GM23338 (cell line): ENCODE results near the gene DYSF. TPM values are rescaled to one million over a fixed set of nuclear protein-coding genes. Genes with fewer than 3 reads are reported as not detected.

ENCODE experiments used
- ATAC-seq: fragments of 200-7000 bp; cut with Tn5 transposase; 3 replicates; pipeline ENCODE4 v1.9.1; 2020
- DNase-seq: peaks from one replicate; pipeline ENCODE4 v3.0.0-alpha.2; 2015; ENCODE audit warnings: low spot score
- H2AFZ ChIP-seq: fragments of 200-600 bp; sonication (generic); 2 replicates; pipeline ENCODE4 v1.8.0; 2016; ENCODE audit warnings: antibody characterized with exemption, mild to moderate bottlenecking, moderate library complexity
- H3F3A ChIP-seq: fragments of 200-600 bp; sonication (generic); replicated peaks from 2 replicates; pipeline ENCODE4 v1.8.0; 2017; ENCODE audit warnings: antibody characterized with exemption, mixed run types, low read depth
- H3K27ac ChIP-seq: fragments of 200-600 bp; sonication (generic); 2 replicates; pipeline ENCODE4 v1.6.1; 2016; ENCODE audit warnings: low read depth
- H3K27me3 ChIP-seq: fragments of 200-600 bp; sonication (generic); 2 replicates; pipeline ENCODE4 v1.8.0; 2016; ENCODE audit warnings: mild to moderate bottlenecking, mixed run types, moderate library complexity; ENCODE audit not compliant: insufficient read depth
- H3K36me3 ChIP-seq: fragments of 200-600 bp; sonication (generic); 2 replicates; pipeline ENCODE4 v1.8.0; 2016; ENCODE audit warnings: mild to moderate bottlenecking; ENCODE audit not compliant: insufficient read depth
- H3K4me1 ChIP-seq: fragments of 200-600 bp; sonication (generic); 2 replicates; pipeline ENCODE4 v1.8.0; 2016; ENCODE audit warnings: mild to moderate bottlenecking, moderate library complexity; ENCODE audit not compliant: insufficient read depth
- H3K4me2 ChIP-seq: fragments of 200-600 bp; sonication (generic); 2 replicates; pipeline ENCODE4 v1.7.1; 2017; ENCODE audit warnings: mixed run types
- H3K4me3 ChIP-seq: fragments of 200-600 bp; sonication (generic); 2 replicates; pipeline ENCODE4 v1.6.1; 2016; ENCODE audit warnings: mixed run types
- H3K79me2 ChIP-seq: fragments of 200-600 bp; sonication (generic); replicated peaks from 2 replicates; pipeline ENCODE4 v1.8.0; 2017; ENCODE audit warnings: mild to moderate bottlenecking; ENCODE audit not compliant: insufficient read depth
- H3K9me2 ChIP-seq: fragments of 200-600 bp; sonication (generic); 2 replicates; pipeline ENCODE4 v1.8.0; 2017; ENCODE audit not compliant: insufficient read depth
- H4K20me1 ChIP-seq: fragments of 200-600 bp; sonication (generic); replicated peaks from 2 replicates; pipeline ENCODE4 v1.8.0; 2017; ENCODE audit warnings: mild to moderate bottlenecking; ENCODE audit not compliant: insufficient read depth
- H3K27ac Mint-ChIP-seq: 2 replicates; pipeline ENCODE4 v1.8.0; 2020; ENCODE audit warnings: inconsistent platforms, mild to moderate bottlenecking, moderate library complexity, mixed read lengths
- H3K27me3 Mint-ChIP-seq: 3 replicates; pipeline ENCODE4 v1.8.0; 2022; ENCODE audit warnings: low read depth, mild to moderate bottlenecking, moderate library complexity, mixed read lengths, inconsistent platforms; ENCODE audit not compliant: insufficient read depth, poor library complexity
- H3K36me3 Mint-ChIP-seq: 3 replicates; pipeline ENCODE4 v1.8.0; 2021; ENCODE audit warnings: low read depth, mild to moderate bottlenecking, inconsistent platforms, moderate library complexity, mixed read lengths
- H3K4me1 Mint-ChIP-seq: 3 replicates; pipeline ENCODE4 v1.8.0; 2020; ENCODE audit warnings: mild to moderate bottlenecking, inconsistent platforms, mixed read lengths
- H3K4me3 Mint-ChIP-seq: 3 replicates; pipeline ENCODE4 v1.8.0; 2021; ENCODE audit warnings: moderate library complexity, mild to moderate bottlenecking, inconsistent platforms, mixed read lengths
- H3K9me3 Mint-ChIP-seq: 3 replicates; pipeline ENCODE4 v1.8.0; 2020; ENCODE audit warnings: moderate library complexity, mild to moderate bottlenecking, inconsistent platforms, mixed read lengths
- CREB1 ChIP-seq: fragments of 250-450 bp; sonication (Bioruptor Pico); IDR thresholded peaks from 2 replicates; pipeline ENCODE4 v1.5.0; 2020; ENCODE audit warnings: low read depth, mild to moderate bottlenecking, moderate library complexity
- CTCF ChIP-seq, 2 experiments: fragments of 200-600 bp in 1 of 2; sonication (generic) in 1 of 2; conservative IDR thresholded peaks; 2 replicates each; pipeline versions ENCODE4 v1.5.1 to v1.6.1; 2016 to 2017; ENCODE audit warnings: antibody characterized with exemption in 2 of 2, low read depth in 2 of 2, mild to moderate bottlenecking in 2 of 2, moderate library complexity in 1 of 2
- ETS1 ChIP-seq: IDR thresholded peaks from 2 replicates; pipeline ENCODE4 v1.6.1; 2016; ENCODE audit warnings: antibody characterized with exemption
- EZH2 ChIP-seq: fragments of 200-600 bp; sonication (generic); IDR thresholded peaks from one replicate; pipeline ENCODE4 v1.8.0; 2017; ENCODE audit warnings: antibody characterized with exemption, mild to moderate bottlenecking, low read depth; ENCODE audit not compliant: unreplicated experiment
- EZH2phosphoT487 ChIP-seq: fragments of 200-600 bp; sonication (generic); IDR thresholded peaks from one replicate; pipeline ENCODE4 v1.8.1; 2018; ENCODE audit warnings: antibody characterized with exemption; ENCODE audit not compliant: unreplicated experiment
- JUNB ChIP-seq: IDR thresholded peaks from one replicate; pipeline ENCODE4 v1.6.1; 2016; ENCODE audit warnings: antibody characterized with exemption; ENCODE audit not compliant: unreplicated experiment
- NANOG ChIP-seq: IDR thresholded peaks from 2 replicates; pipeline ENCODE4 v1.6.1; 2016; ENCODE audit warnings: antibody characterized with exemption, borderline replicate concordance
- POLR2AphosphoS5 ChIP-seq: IDR thresholded peaks from 2 replicates; pipeline ENCODE4 v1.6.1; 2016; ENCODE audit warnings: antibody characterized with exemption, low read depth
- REST ChIP-seq: IDR thresholded peaks from one replicate; pipeline ENCODE4 v1.6.1; 2018; ENCODE audit warnings: antibody characterized with exemption; ENCODE audit not compliant: unreplicated experiment
- STAT1 ChIP-seq: IDR thresholded peaks from one replicate; pipeline ENCODE4 v1.6.1; 2016; ENCODE audit warnings: antibody characterized with exemption; ENCODE audit not compliant: unreplicated experiment
- ZNF114 ChIP-seq: fragments of 250-450 bp; sonication (Bioruptor Pico); IDR thresholded peaks from 2 replicates; pipeline ENCODE4 v1.5.0; 2020; ENCODE audit warnings: mild to moderate bottlenecking, moderate library complexity
- ZNF331 ChIP-seq: fragments of 250-450 bp; sonication (Bioruptor Pico); IDR thresholded peaks from 2 replicates; pipeline ENCODE4 v1.5.0; 2020; ENCODE audit warnings: low read depth, mild to moderate bottlenecking, moderate library complexity
- ZNF462 ChIP-seq: fragments of 250-450 bp; sonication (Bioruptor Pico); IDR thresholded peaks from 2 replicates; pipeline ENCODE4 v1.5.0; 2020; ENCODE audit warnings: mild to moderate bottlenecking, moderate library complexity
- polyA plus RNA-seq: library from polyadenylated mRNA; unstranded; fragments of >200 nt; fragmentation: Nextera tagmentation; extraction: Ambion mirVana; gene quantifications from 2 replicates; pipeline ENCODE4 v1.2.1, GENCODE V29; 2016
- total RNA-seq: library from RNA; depleted of rRNA; stranded (reverse); fragments of >200 nt; shearing (Covaris generic); gene quantifications from 2 replicates; pipeline ENCODE4 v1.2.3, GENCODE V29; 2014

The DYSF gene
- total and polyA plus RNA-seq, 2 experiments from 2014 or later = 7.3 to 21.3 TPM

- H3K36me3 ChIP-seq = no peaks in the 10 kb centered on the region
- peaks cover 11% of the 10 kb centered on the region for H3K4me1 Mint-ChIP-seq
- no peaks in the 10 kb centered on the region for H3K27me3 ChIP-seq
- peaks cover 11% of the 10 kb centered on the region for H3K36me3 Mint-ChIP-seq
- H3K9me3 Mint-ChIP-seq = no peaks in the 10 kb centered on the region; the same call in 2 of the 3 replicates
- peaks cover 10% of the 10 kb centered on the region for H3K27me3 Mint-ChIP-seq
- TF ChIP-seq EZH2 = no peak
- TF ChIP-seq ETS1 = no peak
- no peak for TF ChIP-seq POLR2AphosphoS5
- TF ChIP-seq JUNB = no peak
- no peak for TF ChIP-seq ZNF114 (CRISPR knock-in tag)
- no peak for TF ChIP-seq STAT1
- no peak for TF ChIP-seq NANOG
- TF ChIP-seq ZNF462 (CRISPR knock-in tag) = no peak
- no peak for TF ChIP-seq CTCF (conservative IDR thresholded peaks at IDR 0.05; ENCODE audit: low read depth in 2 of 2)
- TF ChIP-seq REST = no peak
- TF ChIP-seq CREB1 = no peak
- TF ChIP-seq EZH2phosphoT487 = no peak
- no peak for TF ChIP-seq ZNF331 (CRISPR knock-in tag)
- no peaks in the 10 kb centered on the region for H3K79me2 ChIP-seq
- no peaks in the 10 kb centered on the region for H3F3A ChIP-seq
- no peak overlapping the region for H3K4me3 ChIP-seq
- DNase-seq = no peak
- no peak overlapping the region; the same call in 1 of the 2 replicates for H3K27ac Mint-ChIP-seq
- no peak overlapping the region for H3K4me2 ChIP-seq
- H4K20me1 ChIP-seq = no peaks in the 10 kb centered on the region
- H3K9me2 ChIP-seq = no peaks in the 10 kb centered on the region
- H2AFZ ChIP-seq = no peak overlapping the region
- H3K4me1 ChIP-seq = no peaks in the 10 kb centered on the region
- no peak for ATAC-seq
- H3K4me3 Mint-ChIP-seq = no peak overlapping the region
- H3K27ac ChIP-seq = no peak overlapping the region
Observed at GRCh38 chr2:71554706-71555056, 101.3 kb downstream of the DYSF start.
